Measurements from ENCODE around the gene TK2. TPM values are rescaled to one million over a fixed set of nuclear protein-coding genes. Genes with fewer than 3 reads are reported as not detected.

The TK2 gene
- total and polyA plus RNA-seq, 9 of the 15 experiments (the other 6 are each of a cell fraction or from before 2014, with no cell fraction given) = 1.1 to 10.2 (median 5.3) TPM

DNA sequence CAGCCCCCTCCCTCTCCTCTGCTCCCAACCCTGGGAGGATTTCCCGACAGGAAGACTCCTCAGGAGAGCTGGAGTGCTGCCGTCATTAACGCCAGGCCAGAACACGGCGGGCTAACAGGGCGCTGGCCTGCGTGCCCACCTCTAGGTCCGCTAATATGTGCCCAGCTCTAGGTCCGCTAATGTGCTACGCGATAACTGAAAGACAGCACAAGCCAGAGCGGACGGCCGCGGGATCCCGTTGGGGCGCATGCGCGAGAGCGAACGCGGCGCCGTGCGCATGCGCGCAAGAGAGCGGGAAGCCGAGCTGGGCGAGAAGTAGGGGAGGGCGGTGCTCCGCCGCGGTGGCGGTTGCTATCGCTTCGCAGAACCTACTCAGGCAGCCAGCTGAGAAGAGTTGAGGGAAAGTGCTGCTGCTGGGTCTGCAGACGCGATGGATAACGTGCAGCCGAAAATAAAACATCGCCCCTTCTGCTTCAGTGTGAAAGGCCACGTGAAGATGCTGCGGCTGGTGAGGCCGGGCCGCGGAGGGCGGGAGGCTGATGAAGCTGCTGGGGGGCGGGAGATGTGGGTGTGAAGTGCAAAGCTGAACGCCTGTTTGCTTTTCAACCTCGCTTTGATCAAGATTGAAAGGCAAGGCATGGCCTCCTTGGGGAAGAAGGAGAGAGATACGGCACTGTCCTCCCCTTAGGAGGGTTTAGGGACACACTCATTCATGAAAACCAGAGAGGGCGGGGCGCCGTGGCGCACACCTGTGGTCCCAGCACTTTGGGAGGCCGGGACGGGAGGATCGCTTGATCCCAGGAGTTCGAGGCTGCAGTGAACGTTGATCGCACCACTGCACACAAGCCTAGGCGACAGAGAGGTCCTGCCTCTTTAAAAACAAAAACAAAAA lies 2.6 kb upstream of the TK2 start, which contains the start of gene CKLF (continued):
- TF ChIP-seq, protein P1, sequence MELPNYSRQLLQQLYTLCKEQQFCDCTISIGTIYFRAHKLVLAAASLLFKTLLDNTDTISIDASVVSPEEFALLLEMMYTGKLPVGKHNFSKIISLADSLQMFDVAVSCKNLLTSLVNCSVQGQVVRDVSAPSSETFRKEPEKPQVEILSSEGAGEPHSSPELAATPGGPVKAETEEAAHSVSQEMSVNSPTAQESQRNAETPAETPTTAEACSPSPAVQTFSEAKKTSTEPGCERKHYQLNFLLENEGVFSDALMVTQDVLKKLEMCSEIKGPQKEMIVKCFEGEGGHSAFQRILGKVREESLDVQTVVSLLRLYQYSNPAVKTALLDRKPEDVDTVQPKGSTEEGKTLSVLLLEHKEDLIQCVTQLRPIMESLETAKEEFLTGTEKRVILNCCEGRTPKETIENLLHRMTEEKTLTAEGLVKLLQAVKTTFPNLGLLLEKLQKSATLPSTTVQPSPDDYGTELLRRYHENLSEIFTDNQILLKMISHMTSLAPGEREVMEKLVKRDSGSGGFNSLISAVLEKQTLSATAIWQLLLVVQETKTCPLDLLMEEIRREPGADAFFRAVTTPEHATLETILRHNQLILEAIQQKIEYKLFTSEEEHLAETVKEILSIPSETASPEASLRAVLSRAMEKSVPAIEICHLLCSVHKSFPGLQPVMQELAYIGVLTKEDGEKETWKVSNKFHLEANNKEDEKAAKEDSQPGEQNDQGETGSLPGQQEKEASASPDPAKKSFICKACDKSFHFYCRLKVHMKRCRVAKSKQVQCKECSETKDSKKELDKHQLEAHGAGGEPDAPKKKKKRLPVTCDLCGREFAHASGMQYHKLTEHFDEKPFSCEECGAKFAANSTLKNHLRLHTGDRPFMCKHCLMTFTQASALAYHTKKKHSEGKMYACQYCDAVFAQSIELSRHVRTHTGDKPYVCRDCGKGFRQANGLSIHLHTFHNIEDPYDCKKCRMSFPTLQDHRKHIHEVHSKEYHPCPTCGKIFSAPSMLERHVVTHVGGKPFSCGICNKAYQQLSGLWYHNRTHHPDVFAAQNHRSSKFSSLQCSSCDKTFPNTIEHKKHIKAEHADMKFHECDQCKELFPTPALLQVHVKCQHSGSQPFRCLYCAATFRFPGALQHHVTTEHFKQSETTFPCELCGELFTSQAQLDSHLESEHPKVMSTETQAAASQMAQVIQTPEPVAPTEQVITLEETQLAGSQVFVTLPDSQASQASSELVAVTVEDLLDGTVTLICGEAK (IDR thresholded peaks at IDR 0.05) = peak; percentile 30; the same call in 1 of the 2 replicates
- TF ChIP-seq, protein P1 (CRISPR knock-in tag; IDR thresholded peaks at IDR 0.05) = no peak
- peak; percentile 31 for TF ChIP-seq NFRKB (IDR thresholded peaks at IDR 0.05; ENCODE audit: low read depth)
- TF ChIP-seq ZNF407 (IDR thresholded peaks at IDR 0.05; ENCODE audit: low read depth) = no peak
- TF ChIP-seq, protein P2, sequence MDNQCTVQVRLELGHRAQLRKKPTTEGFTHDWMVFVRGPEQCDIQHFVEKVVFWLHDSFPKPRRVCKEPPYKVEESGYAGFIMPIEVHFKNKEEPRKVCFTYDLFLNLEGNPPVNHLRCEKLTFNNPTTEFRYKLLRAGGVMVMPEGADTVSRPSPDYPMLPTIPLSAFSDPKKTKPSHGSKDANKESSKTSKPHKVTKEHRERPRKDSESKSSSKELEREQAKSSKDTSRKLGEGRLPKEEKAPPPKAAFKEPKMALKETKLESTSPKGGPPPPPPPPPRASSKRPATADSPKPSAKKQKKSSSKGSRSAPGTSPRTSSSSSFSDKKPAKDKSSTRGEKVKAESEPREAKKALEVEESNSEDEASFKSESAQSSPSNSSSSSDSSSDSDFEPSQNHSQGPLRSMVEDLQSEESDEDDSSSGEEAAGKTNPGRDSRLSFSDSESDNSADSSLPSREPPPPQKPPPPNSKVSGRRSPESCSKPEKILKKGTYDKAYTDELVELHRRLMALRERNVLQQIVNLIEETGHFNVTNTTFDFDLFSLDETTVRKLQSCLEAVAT (IDR thresholded peaks at IDR 0.05) = no peak
